Heart right ventricle (tissue), 16 donors: Measurements from ENCODE around the gene KIFC3. TPM values are rescaled to one million over a fixed set of nuclear protein-coding genes. Genes with fewer than 3 reads are reported as not detected.
A peak's percentile ranks its signal among the peaks of the same experiment; 100 is the strongest.
"Not testable (repeated sequence)": the region's sequence is repeated elsewhere in the genome, so short reads cannot be mapped to it uniquely, and the experiment has no call there.

Experiments
- ATAC-seq, 8 donors: fragments of 200-7000 bp; cut with Tn5 transposase; one replicate each; pipeline ENCODE4 v1.9.1; 2020; ENCODE audit warnings: mild to moderate bottlenecking in 8 of 8, moderate library complexity in 8 of 8, moderate number of reproducible peaks in 1 of 8
- DNase-seq, 2 donors: peaks; one replicate each; pipeline ENCODE4 v3.0.0-alpha.2; 2020
- H3K27ac ChIP-seq, 10 donors: fragments of 200-600 bp; sonication (generic) in 2 of 10; one replicate each; pipeline versions ENCODE4 v1.5.0 to v1.8.0; 2020 to 2022; ENCODE audit warnings: mild to moderate bottlenecking in 3 of 10
- H3K27me3 ChIP-seq, 7 donors: fragments of 200-600 bp; one replicate each; pipeline ENCODE4 v1.8.0; 2021 to 2022; ENCODE audit warnings: mild to moderate bottlenecking in 2 of 7
- H3K36me3 ChIP-seq, 9 donors: fragments of 200-600 bp; sonication (generic) in 1 of 9; one replicate each; pipeline versions ENCODE4 v1.5.0 to v1.8.0; 2020 to 2022; ENCODE audit warnings: mild to moderate bottlenecking in 2 of 9
- H3K4me1 ChIP-seq, 9 donors: fragments of 200-600 bp; sonication (generic) in 1 of 9; one replicate each; pipeline versions ENCODE4 v1.5.0 to v1.8.0; 2020 to 2022; ENCODE audit warnings: mild to moderate bottlenecking in 4 of 9
- H3K4me3 ChIP-seq, 10 donors: fragments of 200-600 bp; sonication (generic) in 2 of 10; one replicate each; pipeline versions ENCODE4 v1.5.0 to v1.8.0; 2020 to 2022; ENCODE audit warnings: mild to moderate bottlenecking in 7 of 10, moderate library complexity in 2 of 10
- H3K9me3 ChIP-seq, 11 donors: fragments of 200-600 bp in 10 of 11; sonication (generic) in 2 of 11; one replicate each; pipeline versions ENCODE4 v1.5.0 to v1.8.0; 2013 to 2022; ENCODE audit warnings: mild to moderate bottlenecking in 2 of 11, control low read depth in 1 of 11, moderate library complexity in 1 of 11
- WGBS, 2 donors: extraction: QIAGEN DNeasy Blood & Tissue Kit; methylation state at CpG; one replicate each; pipeline ENCODE4 v1.1.7; 2013; ENCODE audit warnings: inconsistent platforms in 1 of 2; 5-methylcytosine and 5-hydroxymethylcytosine counted together
- intact Hi-C, 10 donors: fragments of 100-400 bp; cut with DNase I; formaldehyde crosslinking; loops; one replicate each; pipeline versions ENCODE4 v1.11.1 to v1.14.2; 2022
- polyA plus RNA-seq, 2 donors: library from polyadenylated mRNA; stranded (reverse); fragments of 200-250 nt; gene quantifications; one replicate each; pipeline ENCODE4 v1.2.3, GENCODE V29; 2013
- total RNA-seq, 10 donors: library from RNA; stranded (reverse); fragmentation: NEBNext Ultra II Directional in 3 of 10; extraction: Animal tissue kit (Norgen Biotek cat#: 25700) in 3 of 10; gene quantifications; one replicate each; pipeline versions ENCODE4 v1.2.1 to v1.2.4, GENCODE V29; 2021 to 2023
- TF ChIP-seq, protein P1 (sequence below), 9 donors: fragments of 200-600 bp; sonication (generic) in 2 of 9; IDR thresholded peaks; one replicate each; pipeline versions ENCODE4 v1.5.0 to v1.8.0; 2021 to 2022; ENCODE audit warnings: antibody characterized with exemption in 9 of 9, mild to moderate bottlenecking in 5 of 9, moderate library complexity in 1 of 9
- donor health status: Arrhythmogenic right ventricular cardiomyopathy.
- donor health status: ischemic (EF 13 %, LVEDD 7.1; RV severe dilation, severe dysfunction).
- donor health status: healthy with polysubstance abuse.
- donor health status: DM: no; HTN: yes; CAD: no.
- donor health status: DM: no; HTN: no; CAD: no.
- donor health status: ischemic (EF 25% LVEDD 6.9; RV normal size, moderate dysfunction).
- donor health status: ischemic (EF 25% LVEDD 5.7; RV mildly dilated, moderate dysfunction).
- donor health status: healthy.
- donor health status: DM: yes; HTN: yes; CAD: no.
- donor health status: Ischemic cardiomyopathy.
- donor health status: ischemic (EF 35%, LVEDD 5.7; RV mildly dilated, moderate dysfunction).
- donor health status: nonischemic (EF 11% LVEDD 7.7; RV severe dilation, severe dysfunction).
- donor health status: DM: yes; HTN: yes; CAD: no.
- donor health status: PGD.
- donor health status: ischemic (EF 29% LVEDD 5.4; RV normal size, mild dysfunction).
- donor health status: nonischemic (EF 23%, LVEDD 6.1; RV moderate dilation, normal function).

Gene KIFC3
- total and polyA plus RNA-seq, 12 donors, result 42.5 to 97.4 (median 63.5) TPM

DNA sequence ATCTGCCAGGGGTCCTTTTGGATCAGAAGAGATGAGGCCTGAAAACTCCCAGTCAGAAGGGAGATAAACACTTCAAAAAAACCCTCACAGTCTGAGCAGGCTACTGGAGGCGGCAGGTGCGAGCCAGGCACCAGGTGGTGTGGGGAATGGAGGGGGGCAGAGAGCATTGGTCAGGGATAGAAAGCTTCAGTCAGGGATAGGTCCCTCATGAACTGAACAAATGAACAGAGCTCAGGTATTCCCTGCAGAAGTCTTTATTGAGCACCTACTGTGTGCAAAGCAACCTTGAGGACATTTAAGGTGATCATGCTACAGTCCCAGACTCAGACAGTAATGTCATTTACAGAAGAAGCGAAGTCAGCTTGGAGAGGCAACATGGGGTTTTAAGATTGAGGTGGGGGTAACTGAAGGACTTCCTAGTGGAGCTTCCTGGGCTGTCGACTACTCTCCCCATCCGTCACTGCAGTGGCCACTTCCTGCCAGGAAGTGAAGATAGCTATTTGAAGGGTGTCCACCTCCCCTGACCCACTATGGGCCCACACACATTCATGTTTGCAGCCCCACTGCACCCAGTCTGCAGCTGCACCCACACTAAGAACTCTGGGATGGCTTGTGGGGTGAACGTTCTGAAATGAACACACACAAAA lies 3.2 kb downstream of the KIFC3 start:
- Histone ChIP-seq H3K4me1 (peaks cover 34 to 83% (median 75%) of the 10 kb centered on the region in 9 donors), H3K36me3 (peaks cover 0 to 39% (median 22%) of the 10 kb centered on the region in 9 donors), H3K9me3 (no peaks in the 10 kb centered on the region), H3K27me3 (peaks cover 0 to 17% (median 0%) of the 10 kb centered on the region in 7 donors), H3K4me3 (peak overlapping the region in 2 of 10 donors; percentile 67 to 80), H3K27ac (peak overlapping the region in 8 of 10 donors; percentile 94 to 99 (median 98))
- ATAC-seq (no peak), DNase-seq (no peak)
- intact Hi-C loops, result loop anchor here in 4 of 10 donors (5.0 to 10.0 kb wide), 2 partner anchors 63 to 66 kb away; no protein-coding TSS in a partner anchor
- TF ChIP-seq, protein P1, sequence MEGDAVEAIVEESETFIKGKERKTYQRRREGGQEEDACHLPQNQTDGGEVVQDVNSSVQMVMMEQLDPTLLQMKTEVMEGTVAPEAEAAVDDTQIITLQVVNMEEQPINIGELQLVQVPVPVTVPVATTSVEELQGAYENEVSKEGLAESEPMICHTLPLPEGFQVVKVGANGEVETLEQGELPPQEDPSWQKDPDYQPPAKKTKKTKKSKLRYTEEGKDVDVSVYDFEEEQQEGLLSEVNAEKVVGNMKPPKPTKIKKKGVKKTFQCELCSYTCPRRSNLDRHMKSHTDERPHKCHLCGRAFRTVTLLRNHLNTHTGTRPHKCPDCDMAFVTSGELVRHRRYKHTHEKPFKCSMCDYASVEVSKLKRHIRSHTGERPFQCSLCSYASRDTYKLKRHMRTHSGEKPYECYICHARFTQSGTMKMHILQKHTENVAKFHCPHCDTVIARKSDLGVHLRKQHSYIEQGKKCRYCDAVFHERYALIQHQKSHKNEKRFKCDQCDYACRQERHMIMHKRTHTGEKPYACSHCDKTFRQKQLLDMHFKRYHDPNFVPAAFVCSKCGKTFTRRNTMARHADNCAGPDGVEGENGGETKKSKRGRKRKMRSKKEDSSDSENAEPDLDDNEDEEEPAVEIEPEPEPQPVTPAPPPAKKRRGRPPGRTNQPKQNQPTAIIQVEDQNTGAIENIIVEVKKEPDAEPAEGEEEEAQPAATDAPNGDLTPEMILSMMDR (IDR thresholded peaks at IDR 0.05), result no peak
- WGBS, 2 donors, result 64 to 70% methylated on average over 6 of the region's 6 CpGs

DNA sequence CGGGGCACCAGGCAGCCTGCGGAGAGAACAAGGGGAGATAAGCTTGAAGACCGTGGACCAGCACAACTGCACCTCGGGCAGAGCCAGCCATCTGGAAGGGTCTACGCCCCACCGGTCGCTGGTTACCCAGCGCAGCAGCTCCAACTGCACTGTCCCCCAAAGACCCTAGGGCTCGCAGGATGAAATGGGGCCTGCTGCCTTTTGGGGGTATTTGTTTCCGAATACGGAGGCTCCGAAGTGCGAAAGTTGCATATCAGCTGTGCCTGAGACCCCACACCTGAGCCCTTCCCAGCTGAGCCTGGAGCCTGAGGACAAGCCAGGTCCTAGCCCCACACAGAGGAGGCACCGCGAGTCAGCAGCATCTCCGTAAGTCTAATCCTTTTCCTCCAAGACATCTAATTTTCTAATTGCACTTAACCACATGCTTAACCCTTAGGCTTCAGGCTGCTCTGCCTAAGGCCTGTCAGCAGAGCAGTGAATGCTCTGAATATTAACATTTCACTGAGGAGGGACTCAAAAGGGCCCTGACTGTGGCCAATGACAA lies 4.0 kb downstream of the KIFC3 start:
- H3K4me1 ChIP-seq, result peaks cover 32 to 76% (median 68%) of the 10 kb centered on the region in 9 donors
- no peaks in the 10 kb centered on the region for H3K9me3 ChIP-seq
- TF ChIP-seq, protein P1 (IDR thresholded peaks at IDR 0.05), result no peak
- H3K36me3 ChIP-seq, result peaks cover 0 to 46% (median 29%) of the 10 kb centered on the region in 9 donors
- H3K27me3 ChIP-seq, result peaks cover 0 to 17% (median 0%) of the 10 kb centered on the region in 7 donors
- peak overlapping the region in 6 of 10 donors; percentile 8 to 28 (median 24) for H3K4me3 ChIP-seq
- whole genome bisulfite sequencing, 2 donors, result 84 to 85% methylated on average over 16 of the region's 16 CpGs
- intact Hi-C loops, result loop anchor here in 4 of 10 donors (5.0 to 10.0 kb wide), 2 partner anchors 64 to 66 kb away; no protein-coding TSS in a partner anchor
- H3K27ac ChIP-seq, result peak overlapping the region in 9 of 10 donors; percentile 39 to 99 (median 62)
- ATAC-seq, result no peak
- DNase-seq, result no peak

DNA sequence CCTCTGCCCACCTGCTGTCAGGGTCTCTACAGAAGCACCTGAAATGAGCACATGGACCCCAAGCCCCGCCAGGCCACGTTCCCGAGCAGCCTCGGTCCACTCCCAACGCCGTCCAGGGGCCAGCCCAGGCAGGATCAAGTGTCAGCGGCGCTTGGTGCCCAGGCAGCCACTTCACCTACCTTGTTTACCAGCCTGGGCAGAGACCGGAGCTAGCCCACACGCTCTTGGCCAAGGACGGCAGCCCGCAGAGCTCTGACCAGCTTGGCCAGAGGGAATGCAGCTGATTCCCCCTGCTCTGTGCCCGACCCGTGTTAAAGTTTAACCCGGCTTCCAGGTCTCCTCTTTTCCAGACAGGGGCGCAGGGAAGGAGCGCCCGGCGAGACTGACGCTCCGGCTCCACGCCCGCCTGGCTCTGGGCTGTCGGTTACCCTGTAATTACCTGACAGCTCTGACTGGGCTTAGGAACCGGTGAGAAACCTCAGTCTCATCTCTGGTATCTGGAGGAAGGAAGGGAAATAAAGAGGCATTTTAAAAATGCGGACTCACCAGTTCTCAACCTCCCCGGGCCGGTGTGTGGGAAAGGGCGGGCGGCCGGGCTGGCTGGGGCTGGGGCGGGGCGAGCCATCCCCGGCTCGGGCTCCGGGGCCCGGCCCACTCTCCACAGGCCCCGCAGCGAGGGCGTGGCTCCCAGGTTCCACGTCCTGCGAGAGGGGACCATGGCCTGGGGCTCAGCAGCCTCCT lies 4.6 kb downstream of the KIFC3 start:
- peaks cover 26 to 70% (median 63%) of the 10 kb centered on the region in 9 donors for H3K4me1 ChIP-seq
- TF ChIP-seq, protein P1 (IDR thresholded peaks at IDR 0.05), result no peak
- DNase-seq (peak in 1 of 2 donors; percentile 40), ATAC-seq (peak in 6 of 8 donors; percentile 21 to 53 (median 36))
- peak overlapping the region in 8 of 10 donors; percentile 11 to 37 (median 24) for H3K4me3 ChIP-seq
- no peaks in the 10 kb centered on the region for H3K9me3 ChIP-seq
- H3K36me3 ChIP-seq, result peaks cover 0 to 53% (median 29%) of the 10 kb centered on the region in 9 donors
- intact Hi-C loops, result loop anchor here in 4 of 10 donors (5.0 to 10.0 kb wide), 2 partner anchors 65 to 67 kb away; no protein-coding TSS in a partner anchor
- H3K27ac ChIP-seq, result peak overlapping the region in 9 of 10 donors; percentile 39 to 99 (median 62)
- peaks cover 0 to 17% (median 0%) of the 10 kb centered on the region in 7 donors for H3K27me3 ChIP-seq
- WGBS, 2 donors, result 64 to 66% methylated on average over 42 of the region's 42 CpGs

DNA sequence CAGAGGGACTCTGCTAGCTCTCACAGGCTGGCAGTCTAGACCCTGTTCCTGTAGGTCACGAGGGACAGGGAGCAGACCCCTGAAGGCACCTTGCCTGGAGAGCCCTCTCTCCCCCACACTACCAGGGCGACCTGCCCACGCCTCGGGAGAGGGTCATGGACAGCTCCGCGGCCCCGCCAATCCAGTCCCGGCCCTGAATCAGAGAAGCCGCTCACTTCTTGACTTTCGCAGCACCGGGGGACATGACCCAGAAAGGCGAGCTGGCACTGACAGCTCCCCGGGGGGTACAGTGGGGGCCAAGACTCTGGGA lies 5.1 kb downstream of the KIFC3 start:
- Histone ChIP-seq H3K27ac (peak overlapping the region in 9 of 10 donors; percentile 39 to 99 (median 62)), H3K4me1 (peaks cover 25 to 73% (median 66%) of the 10 kb centered on the region in 9 donors), H3K4me3 (peak overlapping the region in 6 of 10 donors; percentile 11 to 37 (median 24)), H3K9me3 (no peaks in the 10 kb centered on the region), H3K27me3 (peaks cover 0 to 17% (median 0%) of the 10 kb centered on the region in 7 donors), H3K36me3 (peaks cover 0 to 58% (median 29%) of the 10 kb centered on the region in 9 donors)
- DNase-seq, result no peak
- TF ChIP-seq, protein P1 (IDR thresholded peaks at IDR 0.05), result no peak
- WGBS, 2 donors, result 81% methylated on average over 13 of the region's 13 CpGs
- ATAC-seq, result peak in 2 of 8 donors; percentile 2 to 10
- intact Hi-C loops, result loop anchor here in 4 of 10 donors (5.0 to 10.0 kb wide), 2 partner anchors 65 to 68 kb away; no protein-coding TSS in a partner anchor

DNA sequence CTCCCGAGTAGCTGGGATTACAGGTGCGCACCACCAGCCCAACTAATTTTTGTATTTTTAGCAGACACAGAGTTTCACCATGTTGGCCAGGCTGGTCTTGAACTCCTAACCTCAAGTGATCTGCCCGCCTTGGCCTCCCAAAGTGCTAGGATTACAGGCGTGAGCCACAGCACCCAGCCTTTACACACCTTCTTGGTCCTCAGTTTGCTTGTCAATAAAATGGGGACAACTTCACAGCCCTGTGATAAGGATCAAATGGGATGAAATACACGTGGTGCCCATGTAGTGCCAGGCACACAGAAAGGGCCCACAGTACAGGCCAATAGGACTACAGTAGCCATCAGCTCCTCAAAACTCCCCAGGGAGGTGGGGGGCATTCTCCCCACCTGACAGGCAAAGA lies 6.3 kb downstream of the KIFC3 start:
- not testable (repeated sequence) for H3K9me3 ChIP-seq, ATAC-seq, H3K27me3 ChIP-seq, DNase-seq, H3K4me3 ChIP-seq
- peak overlapping the region in 4 of 10 donors; percentile 6 to 52 (median 36) for H3K27ac ChIP-seq
- H3K36me3 ChIP-seq, result peaks cover 0 to 69% (median 29%) of the 10 kb centered on the region in 9 donors
- peaks cover 25 to 76% (median 72%) of the 10 kb centered on the region in 9 donors for H3K4me1 ChIP-seq
- intact Hi-C loops, result loop anchor here in 4 of 10 donors (5.0 to 10.0 kb wide), 2 partner anchors 66 to 69 kb away; no protein-coding TSS in a partner anchor
- 91% methylated on average over 5 of the region's 5 CpGs for WGBS, 2 donors
